Type B pancreatic cell (in vitro differentiated cells): ENCODE measurements around the gene NKX2-3. TPM values are rescaled to one million over a fixed set of nuclear protein-coding genes. Genes with fewer than 3 reads are reported as not detected.

Experiments
- DNase-seq: peaks from one replicate; pipeline ENCODE4 v3.0.0; 2021; ENCODE audit warnings: mixed read lengths; ENCODE audit not compliant: unreplicated experiment; ENCODE audit errors: extremely low spot score
- H3K27ac Mint-ChIP-seq: 2 replicates; pipeline ENCODE4 v1.8.0; 2021; ENCODE audit warnings: mild to moderate bottlenecking, mixed read lengths
- H3K27me3 Mint-ChIP-seq: 2 replicates; pipeline ENCODE4 v1.8.0; 2021; ENCODE audit warnings: mixed read lengths
- H3K36me3 Mint-ChIP-seq: 2 replicates; pipeline ENCODE4 v1.8.0; 2021; ENCODE audit warnings: mixed read lengths
- H3K4me1 Mint-ChIP-seq: one replicate; pipeline ENCODE4 v1.8.0; 2021; ENCODE audit warnings: mixed read lengths; ENCODE audit not compliant: unreplicated experiment
- H3K4me3 Mint-ChIP-seq: 2 replicates; pipeline ENCODE4 v1.8.0; 2021; ENCODE audit warnings: mild to moderate bottlenecking, mixed read lengths
- H3K9me3 Mint-ChIP-seq: 2 replicates; pipeline ENCODE4 v1.8.0; 2021; ENCODE audit warnings: mixed read lengths
- total RNA-seq: library from RNA; stranded (reverse); gene quantifications from 2 replicates; pipeline ENCODE4 v1.2.1, GENCODE V29; 2021; ENCODE audit warnings: low replicate concordance
- TF ChIP-seq, protein P1 (sequence below): fragments of 200-600 bp; sonication (generic); conservative IDR thresholded peaks from 2 replicates; pipeline ENCODE4 v1.5.0; 2021; ENCODE audit warnings: antibody characterized with exemption, mild to moderate bottlenecking

The NKX2-3 gene
- total RNA-seq, 1 donor from 2014 or later = not detected

DNA sequence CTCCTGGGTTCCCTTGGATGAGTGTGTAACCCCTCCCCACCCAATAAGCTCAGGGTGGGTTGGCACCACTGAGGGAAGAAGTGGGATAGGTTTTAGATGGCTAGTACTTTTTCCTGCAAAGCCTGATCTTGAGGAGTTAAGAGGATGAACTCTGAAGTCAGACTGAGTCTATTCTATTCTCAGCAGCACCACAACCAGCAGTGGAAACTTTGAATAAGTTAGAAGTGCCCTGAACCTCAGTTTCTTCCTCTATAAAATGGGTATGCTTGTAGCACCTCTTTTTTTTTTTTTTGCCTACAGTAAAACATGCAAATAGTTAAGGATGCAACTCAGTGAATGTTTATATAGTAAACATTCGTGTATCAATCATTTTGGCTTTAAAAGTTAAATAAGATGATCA is 7.1 kb downstream of the NKX2-3 start:
- H3K9me3 Mint-ChIP-seq = no peaks in the 10 kb centered on the region
- H3K4me3 Mint-ChIP-seq = peak overlapping the region; percentile 29
- TF ChIP-seq, protein P1, sequence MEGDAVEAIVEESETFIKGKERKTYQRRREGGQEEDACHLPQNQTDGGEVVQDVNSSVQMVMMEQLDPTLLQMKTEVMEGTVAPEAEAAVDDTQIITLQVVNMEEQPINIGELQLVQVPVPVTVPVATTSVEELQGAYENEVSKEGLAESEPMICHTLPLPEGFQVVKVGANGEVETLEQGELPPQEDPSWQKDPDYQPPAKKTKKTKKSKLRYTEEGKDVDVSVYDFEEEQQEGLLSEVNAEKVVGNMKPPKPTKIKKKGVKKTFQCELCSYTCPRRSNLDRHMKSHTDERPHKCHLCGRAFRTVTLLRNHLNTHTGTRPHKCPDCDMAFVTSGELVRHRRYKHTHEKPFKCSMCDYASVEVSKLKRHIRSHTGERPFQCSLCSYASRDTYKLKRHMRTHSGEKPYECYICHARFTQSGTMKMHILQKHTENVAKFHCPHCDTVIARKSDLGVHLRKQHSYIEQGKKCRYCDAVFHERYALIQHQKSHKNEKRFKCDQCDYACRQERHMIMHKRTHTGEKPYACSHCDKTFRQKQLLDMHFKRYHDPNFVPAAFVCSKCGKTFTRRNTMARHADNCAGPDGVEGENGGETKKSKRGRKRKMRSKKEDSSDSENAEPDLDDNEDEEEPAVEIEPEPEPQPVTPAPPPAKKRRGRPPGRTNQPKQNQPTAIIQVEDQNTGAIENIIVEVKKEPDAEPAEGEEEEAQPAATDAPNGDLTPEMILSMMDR = no peak
- peaks cover 9% of the 10 kb centered on the region for H3K4me1 Mint-ChIP-seq
- DNase-seq = no peak
- H3K36me3 Mint-ChIP-seq = no peaks in the 10 kb centered on the region
- H3K27me3 Mint-ChIP-seq = peaks cover 95% of the 10 kb centered on the region
- H3K27ac Mint-ChIP-seq = no peak overlapping the region

DNA sequence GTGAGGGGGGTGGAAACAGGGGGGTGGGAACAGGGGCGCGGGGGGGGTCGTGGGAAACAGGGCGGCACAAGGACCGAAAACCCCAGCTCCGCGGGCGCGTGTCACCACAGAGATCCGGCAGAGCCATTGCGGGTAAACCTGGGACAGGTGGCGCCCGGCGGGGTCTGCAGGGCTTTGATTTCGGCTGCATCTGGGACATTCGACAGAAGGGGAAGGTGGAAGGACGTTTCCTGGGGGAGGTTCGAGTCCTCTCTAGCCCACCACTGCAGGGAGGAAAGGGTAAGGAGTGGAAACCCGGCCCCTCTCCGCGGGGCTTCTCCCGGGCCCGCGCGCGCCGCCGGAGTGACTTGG is 7.5 kb downstream of the NKX2-3 start:
- Mint-ChIP-seq H3K9me3 (no peaks in the 10 kb centered on the region), H3K27ac (no peak overlapping the region), H3K27me3 (peaks cover 97% of the 10 kb centered on the region), H3K36me3 (no peaks in the 10 kb centered on the region), H3K4me1 (peaks cover 9% of the 10 kb centered on the region), H3K4me3 (peak overlapping the region; percentile 57)
- TF ChIP-seq, protein P1 = no peak
- no peak for DNase-seq

DNA sequence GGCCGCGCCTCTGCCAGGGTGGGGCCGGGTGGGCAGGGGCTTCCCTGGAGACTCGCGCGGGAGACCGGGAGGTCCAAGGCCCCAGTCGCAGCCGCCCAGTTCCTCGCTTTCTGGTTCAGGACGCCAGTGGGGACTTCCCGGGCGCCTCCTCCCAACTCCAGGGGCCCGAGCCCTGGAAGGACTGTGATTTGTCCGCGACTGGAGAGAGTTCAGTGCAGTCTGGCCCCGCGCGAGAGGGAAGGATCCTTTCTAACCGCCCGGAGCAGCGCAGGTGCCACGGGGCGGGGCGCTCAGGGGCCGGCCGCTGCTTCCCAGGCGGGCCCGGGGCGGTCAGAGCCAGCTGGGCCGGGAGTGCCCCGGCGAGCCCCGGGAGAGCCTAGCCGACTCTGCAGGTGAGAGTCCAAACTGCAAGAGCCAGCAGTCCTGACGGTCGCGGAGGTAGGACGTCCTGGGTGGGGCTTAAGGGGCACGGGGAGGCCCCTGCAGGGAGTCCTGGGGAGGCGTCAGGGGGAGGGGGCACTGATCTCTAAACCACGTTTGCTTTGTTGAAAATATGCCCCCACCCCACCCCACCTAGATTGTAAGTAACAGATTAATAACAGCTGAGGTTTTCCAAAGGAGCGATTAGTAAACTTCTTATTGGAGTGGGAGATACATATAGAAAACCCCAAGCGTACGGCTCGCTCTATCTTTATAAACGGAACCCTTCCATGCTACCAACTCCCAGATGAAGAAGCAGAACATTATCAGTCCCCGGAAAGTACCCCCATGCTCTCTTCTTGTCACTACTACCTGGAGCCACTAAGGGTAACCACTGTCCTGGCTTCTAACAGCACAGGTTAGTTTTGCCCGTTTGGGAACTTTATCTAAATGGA is 8.2 kb downstream of the NKX2-3 start:
- Mint-ChIP-seq H3K4me3 (no peak overlapping the region), H3K27me3 (peaks cover 99% of the 10 kb centered on the region), H3K27ac (no peak overlapping the region), H3K4me1 (peaks cover 9% of the 10 kb centered on the region), H3K9me3 (no peaks in the 10 kb centered on the region), H3K36me3 (no peaks in the 10 kb centered on the region)
- DNase-seq = no peak
- TF ChIP-seq, protein P1 = no peak

DNA sequence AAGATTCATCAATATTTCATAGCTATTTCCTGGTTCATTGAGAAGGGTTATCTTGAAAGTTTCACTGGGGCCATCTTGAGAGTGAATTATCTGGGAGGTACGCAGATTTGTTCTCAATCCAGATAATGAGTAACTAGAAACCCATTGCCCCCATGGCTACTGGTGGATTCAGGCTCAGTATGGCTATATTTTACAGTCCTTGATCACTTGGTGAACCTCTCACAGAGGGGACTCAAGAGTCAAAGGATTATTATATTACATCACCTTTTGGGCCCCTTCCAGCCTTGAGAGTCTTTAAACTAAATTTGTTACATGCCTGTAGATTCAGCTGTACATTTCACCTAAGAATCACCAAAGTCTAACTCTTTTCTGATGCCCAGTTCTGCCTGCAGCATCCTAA is 11.6 kb downstream of the NKX2-3 start:
- no peaks in the 10 kb centered on the region for H3K4me1 Mint-ChIP-seq
- H3K4me3 Mint-ChIP-seq = no peak overlapping the region
- no peak overlapping the region for H3K27ac Mint-ChIP-seq

DNA sequence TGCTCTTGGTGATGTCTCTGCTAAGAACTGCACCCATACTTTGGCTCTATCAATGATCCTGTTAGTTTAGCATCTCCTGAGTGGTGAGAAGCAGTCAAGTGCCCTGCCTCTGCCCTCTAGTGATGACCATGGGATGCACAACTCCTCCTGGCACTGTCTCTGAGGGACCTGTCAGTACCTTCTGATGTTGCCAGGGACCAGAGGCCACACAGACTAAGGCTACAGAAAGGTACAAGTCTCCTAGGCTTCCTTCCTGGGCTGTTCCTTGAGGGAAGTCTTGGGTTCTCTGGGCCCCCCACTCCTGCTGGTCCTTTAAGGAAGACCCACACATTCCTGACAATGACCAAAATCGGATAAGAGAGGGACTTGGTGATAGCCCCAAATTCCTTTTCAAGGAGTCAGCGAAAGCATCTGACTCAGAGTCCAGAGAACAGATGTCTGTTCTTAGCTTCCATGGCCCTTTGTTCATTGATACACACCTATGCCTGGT is 15.3 kb downstream of the NKX2-3 start:
- peaks cover 88% of the 10 kb centered on the region for H3K27me3 Mint-ChIP-seq
- TF ChIP-seq, protein P1 = peak; percentile 19
- H3K4me3 Mint-ChIP-seq = no peak overlapping the region

More for the DNA sequence above, 11.6 kb downstream of the NKX2-3 start:
- Mint-ChIP-seq H3K36me3 (no peaks in the 10 kb centered on the region), H3K9me3 (no peaks in the 10 kb centered on the region), H3K27me3 (peaks cover 97% of the 10 kb centered on the region)
- TF ChIP-seq, protein P1 = no peak
- no peak for DNase-seq

More for the DNA sequence above, 15.3 kb downstream of the NKX2-3 start:
- peaks cover 4% of the 10 kb centered on the region for H3K4me1 Mint-ChIP-seq
- no peak for DNase-seq
- no peaks in the 10 kb centered on the region for H3K36me3 Mint-ChIP-seq
- H3K27ac Mint-ChIP-seq = no peak overlapping the region
- H3K9me3 Mint-ChIP-seq = no peaks in the 10 kb centered on the region
